ENCODE results near the gene ARR3.
"Not testable (repeated sequence)": the region's sequence is repeated elsewhere in the genome, so short reads cannot be mapped to it uniquely, and the experiment has no call there.

Gene ARR3

GRCh38 chrX:70268034-70268433, at the start of gene ARR3:
ARR3 (plus strand) TSS chrX:70268334; CDS start chrX:70269386, 1,052 bp downstream.
- no peak for DNase-seq (ENCODE audit: low read depth in 3 of 3, low spot score in 1 of 3)

GRCh38 chrX:70219938-70220764, 48.0 kb upstream of the ARR3 start:
- DNase-seq (ENCODE audit: low read depth in 3 of 3, low spot score in 1 of 3): no peak

DNA sequence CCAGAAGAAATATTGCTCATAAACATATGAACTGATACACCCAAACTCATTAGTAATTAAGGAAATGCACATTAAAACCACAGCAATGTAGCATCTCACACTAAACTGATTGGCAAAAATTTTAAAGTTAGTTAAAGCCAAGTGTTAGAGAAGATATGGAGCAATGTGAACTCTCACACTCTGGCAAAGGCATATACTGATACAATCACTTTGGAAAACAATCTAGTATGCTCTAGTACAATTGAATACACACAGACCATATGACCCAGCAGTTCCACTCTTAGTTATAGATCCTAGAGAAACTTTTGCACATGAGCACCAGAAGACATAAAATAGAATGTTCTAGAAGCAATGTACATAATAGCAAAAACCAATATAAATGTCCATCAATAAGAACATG, 42.1 kb upstream of the ARR3 start:
- DNase-seq (ENCODE audit: low read depth in 3 of 3, low spot score in 1 of 3): no peak

DNA sequence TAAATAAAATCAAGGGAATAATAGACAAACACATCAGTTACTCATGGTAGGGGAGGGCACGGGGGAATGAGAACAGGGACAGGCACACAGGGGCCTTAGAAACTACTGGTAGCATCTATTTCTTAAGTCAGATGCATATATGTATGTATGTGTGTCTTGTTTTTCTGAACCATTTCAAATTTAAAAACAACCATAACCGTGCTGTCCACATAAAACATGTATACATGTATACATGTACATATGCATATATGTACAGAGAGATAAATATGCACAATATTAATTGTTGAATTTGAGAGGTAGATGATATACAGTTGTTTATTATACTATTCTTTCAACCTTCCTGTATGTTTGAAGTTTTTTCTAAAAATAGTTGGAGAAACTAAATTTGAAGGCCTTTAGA, 41.4 kb upstream of the ARR3 start:
- no peak for DNase-seq (ENCODE audit: low read depth in 3 of 3, low spot score in 1 of 3)

DNA sequence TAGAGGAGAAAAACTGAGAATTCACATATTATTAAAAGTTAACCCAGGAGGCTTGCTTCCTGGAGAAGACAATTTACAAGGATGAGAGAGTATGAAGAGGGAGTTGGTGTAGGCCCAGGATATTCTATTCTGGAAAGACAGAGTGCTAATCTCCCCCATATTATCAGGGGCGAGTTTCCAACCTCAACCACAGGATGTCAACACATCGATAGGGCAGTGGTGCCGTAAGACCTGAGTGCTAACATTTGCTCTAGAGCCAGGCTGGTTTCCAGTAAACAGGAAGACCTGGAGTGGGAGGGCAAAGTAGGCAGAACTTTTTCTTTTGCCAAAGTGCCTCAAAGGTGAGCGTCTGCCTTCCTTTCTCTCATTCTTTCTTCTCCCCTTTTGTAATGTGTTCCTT, 36.5 kb upstream of the ARR3 start:
- no peak for DNase-seq (ENCODE audit: low read depth in 3 of 3, low spot score in 1 of 3)

GRCh38 chrX:70234355-70234754, 33.8 kb upstream of the ARR3 start, which contains the start of gene AWAT1:
AWAT1 (plus strand) TSS chrX:70234655; CDS start chrX:70234696, 41 bp downstream.
- DNase-seq (ENCODE audit: low read depth in 3 of 3, low spot score in 1 of 3): no peak

DNA sequence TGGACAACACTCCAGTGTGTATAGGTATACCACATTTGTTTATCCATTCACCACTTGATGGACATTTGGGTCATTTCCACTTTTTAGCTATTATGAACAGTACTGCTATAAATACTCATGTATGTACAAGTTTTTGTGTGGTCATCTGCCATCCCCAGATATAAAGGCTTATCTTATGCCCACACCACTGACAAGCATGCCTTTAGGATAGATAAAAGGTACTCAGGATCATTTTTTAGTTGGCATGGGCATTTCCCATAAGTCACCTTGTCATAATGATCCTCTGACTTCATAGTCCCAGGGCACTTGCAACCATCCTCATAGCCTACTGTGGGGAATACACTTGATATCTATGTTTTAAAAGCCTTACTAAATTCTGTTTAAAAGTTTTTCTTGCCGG, 27.4 kb upstream of the ARR3 start:
- DNase-seq (ENCODE audit: low read depth in 3 of 3, low spot score in 1 of 3): no peak

DNA sequence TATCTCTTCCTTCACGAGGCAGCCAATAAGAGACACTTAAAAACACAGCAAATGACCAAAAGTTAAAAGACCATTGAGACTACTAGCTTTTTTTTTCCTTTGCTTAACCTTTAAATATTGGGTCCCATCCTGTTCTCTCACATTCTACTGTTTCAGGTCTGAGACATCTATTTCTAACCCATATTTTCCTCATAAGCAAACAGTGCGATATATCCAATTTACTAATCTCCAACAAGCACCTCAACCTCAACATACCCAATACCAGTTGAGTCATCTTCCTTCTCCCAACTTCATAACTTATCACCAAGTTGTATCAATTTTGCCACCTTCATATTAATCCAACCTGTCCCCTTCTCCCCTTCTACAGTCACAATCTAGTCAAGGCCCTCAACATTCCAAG, 26.6 kb upstream of the ARR3 start:
- DNase-seq (ENCODE audit: low read depth in 3 of 3, low spot score in 1 of 3): no peak

- DNase-seq (ENCODE audit: low read depth in 3 of 3, low spot score in 1 of 3): not testable (repeated sequence)
These were observed 24.5 kb upstream of the ARR3 start for GRCh38 chrX:70243601-70244000.

DNA sequence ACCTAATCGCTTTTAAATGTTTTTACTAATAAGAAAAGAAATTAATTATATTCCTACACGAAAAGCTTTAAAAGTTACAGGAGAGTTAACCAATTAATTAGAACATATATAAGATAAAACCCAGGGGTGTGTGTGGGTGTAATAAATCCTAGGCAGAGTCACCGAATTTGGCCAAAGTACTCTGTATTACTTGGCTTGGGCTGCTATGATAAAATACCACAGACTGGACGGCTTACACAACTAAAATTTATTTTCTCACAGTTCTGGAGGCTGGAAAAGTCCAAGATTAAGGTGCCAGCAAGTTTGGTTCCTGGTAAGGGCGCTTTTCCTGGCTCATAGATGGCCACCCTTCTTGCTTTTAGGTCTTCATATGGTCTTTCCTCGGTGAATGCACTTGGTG, 23.3 kb upstream of the ARR3 start:
- DNase-seq (ENCODE audit: low read depth in 3 of 3, low spot score in 1 of 3): no peak

DNA sequence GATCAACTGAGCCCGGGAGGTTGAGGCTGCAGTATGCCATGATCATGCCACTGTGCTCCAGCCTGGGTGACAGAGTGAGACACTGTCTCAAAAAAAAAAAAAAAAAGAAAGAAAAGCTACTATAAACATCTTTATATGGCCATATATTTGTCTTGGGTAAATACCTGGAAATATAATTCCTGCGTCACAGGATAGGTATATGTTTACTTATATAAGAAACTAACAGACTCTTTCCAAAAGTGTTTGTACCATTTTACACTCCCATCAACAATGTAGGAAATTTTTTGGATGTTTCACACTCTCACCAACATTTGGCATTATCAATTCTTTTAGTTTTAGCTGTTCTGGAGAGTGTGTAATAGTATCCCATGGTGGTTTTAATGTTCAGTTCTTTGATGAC, 20.9 kb upstream of the ARR3 start:
- no peak for DNase-seq (ENCODE audit: low read depth in 3 of 3, low spot score in 1 of 3)

- DNase-seq (ENCODE audit: low read depth in 3 of 3, low spot score in 1 of 3): no peak
These were observed 15.6 kb upstream of the ARR3 start for GRCh38 chrX:70252491-70252890.

DNA sequence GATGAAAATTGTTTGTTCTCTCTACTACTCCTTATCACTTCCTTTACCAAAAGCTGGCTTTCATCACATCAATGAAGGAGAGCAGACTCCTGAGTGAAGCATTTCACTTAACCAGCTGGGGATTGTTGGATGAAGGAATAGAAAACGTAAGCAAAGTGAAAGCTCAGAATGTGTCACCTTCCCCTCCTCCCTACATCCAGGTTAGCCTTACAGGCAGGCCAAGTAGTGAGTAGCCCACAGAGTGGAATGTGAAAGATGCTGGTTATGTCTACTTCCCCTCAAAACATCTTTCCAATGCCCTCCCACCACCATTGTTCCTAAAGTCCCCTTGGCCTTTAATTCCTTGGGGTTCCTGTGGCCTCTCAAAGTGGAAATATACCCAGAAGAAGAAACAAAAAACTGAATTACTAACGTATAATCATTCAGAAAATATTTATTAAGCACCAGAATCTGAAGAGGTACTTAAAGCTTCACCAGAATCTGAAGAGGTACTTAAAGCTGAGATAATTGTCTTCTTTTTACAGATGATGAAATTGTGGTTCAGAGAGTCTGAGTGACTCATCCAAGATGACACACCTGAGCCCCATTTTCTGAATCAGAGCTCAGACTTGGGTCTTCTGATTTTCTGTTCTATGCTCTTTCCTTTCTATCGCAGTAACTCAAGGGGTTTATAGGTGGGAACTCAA, 14.6 kb upstream of the ARR3 start:
- DNase-seq (ENCODE audit: low read depth in 3 of 3, low spot score in 1 of 3): no peak

DNA sequence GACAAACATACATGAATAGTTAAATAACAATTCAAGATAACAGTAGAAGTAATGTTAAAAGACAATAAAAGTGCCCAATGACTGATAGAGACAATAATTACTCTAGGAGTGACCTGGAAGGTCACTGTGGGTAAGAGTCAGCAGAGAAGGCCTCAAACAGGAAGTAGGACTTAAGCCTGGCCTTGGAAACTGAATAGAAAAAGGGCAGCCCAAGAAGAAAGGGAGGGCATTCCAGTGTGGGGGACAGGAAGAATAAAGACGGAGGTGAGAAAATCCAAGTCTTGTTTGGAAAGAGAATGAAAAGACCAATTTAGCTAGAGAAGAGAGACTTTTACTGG, 14.1 kb upstream of the ARR3 start:
- no peak for DNase-seq (ENCODE audit: low read depth in 3 of 3, low spot score in 1 of 3)

DNA sequence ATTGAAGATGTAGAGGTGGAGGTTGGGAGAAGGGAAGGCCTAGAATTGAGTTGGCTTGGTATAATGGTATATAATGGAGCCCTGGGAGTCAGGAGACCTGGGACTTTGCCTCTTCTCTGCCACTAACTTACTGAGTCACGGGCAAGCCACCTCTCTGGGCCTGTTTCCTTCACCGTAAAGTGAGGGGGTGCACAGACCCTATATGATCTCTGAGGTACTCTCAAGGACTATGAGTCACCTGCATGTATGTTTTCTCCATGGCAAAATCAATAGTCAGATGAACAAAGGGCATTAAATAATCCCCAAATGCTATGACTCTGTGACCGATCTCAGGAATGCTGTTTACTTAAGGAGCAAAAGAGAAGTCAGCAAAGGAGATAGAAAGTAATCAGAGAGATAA, 13.2 kb upstream of the ARR3 start:
- no peak for DNase-seq (ENCODE audit: low read depth in 3 of 3, low spot score in 1 of 3)

DNA sequence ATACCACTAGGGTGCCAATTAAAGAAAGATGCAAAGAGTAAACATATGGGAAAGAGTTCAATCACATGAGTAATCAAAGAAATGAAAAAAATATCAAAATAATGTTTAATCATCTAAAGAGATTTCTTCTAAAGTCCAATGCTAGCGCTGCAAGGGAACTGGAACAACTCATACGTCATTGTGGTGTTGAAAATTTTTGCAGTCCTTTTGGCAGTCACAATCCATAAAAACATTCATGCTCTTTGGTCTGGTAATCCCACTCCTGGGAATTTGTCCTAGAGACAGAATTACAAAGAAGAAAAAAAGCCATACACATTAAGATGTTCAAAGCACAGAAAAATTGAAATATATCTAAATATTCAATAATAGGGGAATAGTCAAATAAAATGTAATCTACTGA, 12.7 kb upstream of the ARR3 start:
- DNase-seq (ENCODE audit: low read depth in 3 of 3, low spot score in 1 of 3): no peak

DNA sequence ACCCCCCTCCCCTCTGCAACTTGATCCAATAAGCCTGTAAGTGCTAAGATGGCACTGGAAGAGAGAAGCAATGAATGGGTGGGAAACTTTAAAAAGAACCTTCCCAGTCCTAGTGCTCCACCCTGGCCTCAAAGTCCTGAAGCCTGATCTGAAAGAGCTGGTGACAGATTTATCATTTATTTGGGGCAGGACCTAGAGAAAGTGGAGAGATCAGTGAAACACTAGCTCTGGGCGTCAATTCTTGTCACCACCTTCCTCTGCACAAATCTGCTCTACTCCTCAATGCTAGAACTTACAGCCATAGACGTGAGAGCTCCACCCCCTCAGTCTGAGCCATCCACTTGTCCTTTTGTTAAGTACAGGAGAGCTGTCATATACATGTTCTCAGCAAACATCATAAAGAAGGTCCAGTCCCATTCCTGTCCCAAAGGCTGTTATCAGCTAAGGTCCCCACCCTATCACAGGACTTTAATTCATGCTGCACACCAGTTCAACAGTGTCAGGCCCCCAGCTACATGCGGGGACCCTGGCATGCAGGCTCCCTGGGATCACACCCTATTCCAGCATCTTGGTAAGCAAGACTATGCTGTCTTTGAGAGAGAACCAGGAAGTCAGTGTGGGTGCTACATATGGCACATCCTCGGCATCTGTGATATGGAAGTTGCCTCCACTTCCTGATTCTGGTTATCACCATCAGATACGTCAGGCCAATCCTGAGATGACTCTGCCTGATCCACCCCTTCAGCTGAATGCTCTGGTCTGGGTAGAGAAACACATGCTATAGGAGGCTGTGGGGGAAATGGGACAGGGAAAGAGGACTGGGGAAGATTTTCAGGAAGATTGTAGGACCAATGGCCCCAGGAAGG, 10.5 kb upstream of the ARR3 start:
- DNase-seq (ENCODE audit: low read depth in 3 of 3, low spot score in 1 of 3): no peak

DNA sequence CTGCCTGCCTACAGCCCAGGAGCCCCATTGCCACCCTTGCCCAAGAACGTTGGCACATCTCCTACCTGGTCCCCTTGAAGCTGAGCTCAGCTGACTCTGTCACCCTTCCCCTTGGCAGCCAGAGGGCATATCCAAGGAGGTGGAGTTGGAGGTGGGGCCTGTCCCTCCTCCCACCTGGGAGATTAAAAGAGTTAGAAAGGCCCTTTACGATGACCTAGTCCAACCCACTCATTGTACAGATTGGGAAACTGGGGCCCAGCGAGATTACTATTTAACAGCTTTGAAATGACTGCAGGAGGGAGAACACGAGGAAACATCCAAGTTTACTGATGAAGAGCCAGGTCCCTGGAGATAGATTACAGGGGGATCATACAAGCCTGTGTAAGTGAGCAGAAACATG, 8.0 kb upstream of the ARR3 start, which contains the start of gene P2RY4:
P2RY4 (minus strand) TSS at position 101 of the 400 bp plus-strand sequence. CDS start 580 bp downstream, outside the sequence.
- no peak for DNase-seq (ENCODE audit: low read depth in 3 of 3, low spot score in 1 of 3)

GRCh38 chrX:70262952-70263567, 5.1 kb upstream of the ARR3 start:
- peak in 1 of 3 donors; percentile 3 for DNase-seq (ENCODE audit: low read depth in 3 of 3, low spot score in 1 of 3)

GRCh38 chrX:70264784-70265183, 3.4 kb upstream of the ARR3 start:
- DNase-seq (ENCODE audit: low read depth in 3 of 3, low spot score in 1 of 3): no peak

GRCh38 chrX:70274029-70274428, 5.9 kb downstream of the ARR3 start:
- DNase-seq (ENCODE audit: low read depth in 3 of 3, low spot score in 1 of 3): not testable (repeated sequence)

All from stimulated activated CD4-positive, alpha-beta T cell treated with anti-CD3 and anti-CD28 coated beads, TNF-alpha, amount 100 ng/mL, for 1 hour (primary cell).